Progenitor cell of endocrine pancreas (in vitro differentiated cells): Measurements from ENCODE around the gene TTLL11. TPM values are rescaled to one million over a fixed set of nuclear protein-coding genes. Genes with fewer than 3 reads are reported as not detected.

Experiments used
- DNase-seq: peaks from one replicate; pipeline ENCODE4 v3.0.0; 2021; ENCODE audit warnings: low spot score; ENCODE audit not compliant: unreplicated experiment
- H3K27ac Mint-ChIP-seq: 2 replicates; pipeline ENCODE4 v1.8.0; 2021; ENCODE audit warnings: mild to moderate bottlenecking, moderate library complexity, mixed read lengths
- H3K27me3 Mint-ChIP-seq: 2 replicates; pipeline ENCODE4 v1.8.0; 2021; ENCODE audit warnings: mixed read lengths
- H3K36me3 Mint-ChIP-seq: 2 replicates; pipeline ENCODE4 v1.8.0; 2022; ENCODE audit warnings: mixed read lengths; ENCODE audit not compliant: insufficient read depth
- H3K4me1 Mint-ChIP-seq: 2 replicates; pipeline ENCODE4 v1.8.0; 2021; ENCODE audit warnings: low read depth, mixed read lengths
- H3K4me3 Mint-ChIP-seq: 2 replicates; pipeline ENCODE4 v1.8.0; 2021; ENCODE audit warnings: low read depth, mild to moderate bottlenecking, moderate library complexity, mixed read lengths
- H3K9me3 Mint-ChIP-seq: 2 replicates; pipeline ENCODE4 v1.8.0; 2021; ENCODE audit warnings: low read depth, mixed read lengths
- CTCF ChIP-seq: fragments of 200-600 bp; sonication (generic); IDR thresholded peaks from one replicate; pipeline ENCODE4 v1.5.0; 2021; ENCODE audit warnings: antibody characterized with exemption, mild to moderate bottlenecking; ENCODE audit not compliant: unreplicated experiment
- total RNA-seq: library from RNA; stranded (reverse); gene quantifications from 2 replicates; pipeline ENCODE4 v1.2.1, GENCODE V29; 2021

Gene TTLL11
- total RNA-seq, 1 donor from 2014 or later = 5.3 TPM

GRCh38 chr9:121939643-121940042, 153.5 kb downstream of the TTLL11 start:
- no peaks in the 10 kb centered on the region for H3K9me3 Mint-ChIP-seq
- no peak overlapping the region for H3K4me3 Mint-ChIP-seq

DNA sequence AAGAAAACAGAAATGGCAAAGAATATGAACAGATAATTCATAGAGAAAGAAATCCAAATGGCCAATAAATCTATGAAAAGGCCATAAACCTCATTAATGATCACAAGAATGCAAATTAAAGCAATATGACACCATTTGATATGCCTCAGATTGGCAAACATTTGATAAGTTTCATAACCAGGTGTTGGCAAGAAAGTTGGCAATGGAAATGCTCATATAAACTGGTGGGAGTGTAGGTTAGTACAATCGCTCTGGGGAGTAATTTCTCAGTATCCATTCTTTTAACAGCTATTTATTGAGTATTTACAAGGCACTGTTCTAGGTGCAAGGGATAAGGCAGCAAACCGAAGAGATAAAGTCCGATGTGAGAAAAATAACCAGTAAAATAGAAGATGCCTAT, 154.5 kb downstream of the TTLL11 start:
- Mint-ChIP-seq H3K27ac (no peak overlapping the region), H3K27me3 (peaks cover 11% of the 10 kb centered on the region), H3K4me1 (no peaks in the 10 kb centered on the region), H3K36me3 (no peaks in the 10 kb centered on the region), H3K4me3 (no peak overlapping the region), H3K9me3 (no peaks in the 10 kb centered on the region)
- no peak for TF ChIP-seq CTCF
- DNase-seq = no peak

More at GRCh38 chr9:121939643-121940042, 153.5 kb downstream of the TTLL11 start:
- no peak overlapping the region for H3K27ac Mint-ChIP-seq
- H3K36me3 Mint-ChIP-seq = no peaks in the 10 kb centered on the region
- TF ChIP-seq CTCF = no peak
- DNase-seq = no peak
- peaks cover 11% of the 10 kb centered on the region for H3K27me3 Mint-ChIP-seq
- no peaks in the 10 kb centered on the region for H3K4me1 Mint-ChIP-seq

DNA sequence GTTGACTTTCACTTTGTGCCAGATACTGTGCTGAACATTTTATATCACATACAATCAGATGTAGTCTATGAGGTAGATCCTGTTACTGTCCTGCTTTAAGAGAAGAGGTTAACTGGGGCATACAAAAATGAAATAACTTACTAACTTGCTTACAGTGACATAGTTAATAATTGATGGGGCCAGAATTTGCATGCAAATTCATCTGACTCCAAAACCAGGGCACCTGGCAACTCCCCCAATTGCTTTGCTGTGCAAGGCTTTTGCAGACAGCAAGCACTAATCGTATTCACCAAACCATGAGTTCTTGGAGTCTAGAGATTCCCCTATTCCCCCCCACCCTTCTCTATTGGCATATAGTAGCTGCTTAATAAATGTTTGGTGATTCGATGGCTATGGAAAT, 155.9 kb downstream of the TTLL11 start:
- no peak overlapping the region for H3K27ac Mint-ChIP-seq
- no peaks in the 10 kb centered on the region for H3K9me3 Mint-ChIP-seq

DNA sequence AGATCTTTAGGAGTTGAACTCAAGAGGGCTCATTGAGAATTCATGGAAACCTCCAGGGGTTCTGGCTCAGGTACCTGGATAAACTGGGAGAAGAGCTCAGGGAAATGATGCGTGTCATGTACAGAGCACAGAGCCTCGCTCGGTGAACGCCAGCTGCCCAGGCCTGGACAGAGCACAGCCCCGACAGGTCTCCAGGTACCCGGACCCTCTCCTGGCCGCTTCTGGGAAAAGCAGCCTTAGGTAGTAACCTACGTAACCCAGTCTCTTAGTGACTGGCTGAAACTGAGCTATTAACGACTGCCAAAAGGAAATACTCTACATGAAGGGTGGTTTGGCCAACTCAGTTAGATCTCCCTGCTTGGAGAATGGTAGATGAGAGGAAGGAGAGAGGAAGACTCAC, 157.4 kb downstream of the TTLL11 start:
- Mint-ChIP-seq H3K27ac (no peak overlapping the region), H3K9me3 (no peaks in the 10 kb centered on the region), H3K27me3 (peaks cover 16% of the 10 kb centered on the region), H3K36me3 (no peaks in the 10 kb centered on the region), H3K4me3 (no peak overlapping the region), H3K4me1 (no peaks in the 10 kb centered on the region)
- TF ChIP-seq CTCF = peak; percentile 42
- no peak for DNase-seq

More for the DNA sequence above, 155.9 kb downstream of the TTLL11 start:
- Mint-ChIP-seq H3K36me3 (no peaks in the 10 kb centered on the region), H3K4me1 (no peaks in the 10 kb centered on the region), H3K4me3 (no peak overlapping the region), H3K27me3 (peaks cover 13% of the 10 kb centered on the region)
- no peak for TF ChIP-seq CTCF
- no peak for DNase-seq

- Mint-ChIP-seq H3K4me3 (no peak overlapping the region), H3K27me3 (peaks cover 9% of the 10 kb centered on the region), H3K9me3 (no peaks in the 10 kb centered on the region), H3K36me3 (no peaks in the 10 kb centered on the region), H3K4me1 (no peaks in the 10 kb centered on the region), H3K27ac (no peak overlapping the region)
- DNase-seq = no peak
- TF ChIP-seq CTCF = no peak
These were observed 162.2 kb downstream of the TTLL11 start for GRCh38 chr9:121930956-121931355.
